Prostate gland (tissue), 2 donors: ENCODE measurements around the gene CST7.

Experiments used
- CTCF ChIP-seq, 4 experiments: fragments of 200-600 bp in 2 of 4; fragments of 450-650 bp in 2 of 4; sonication (generic) in 2 of 4; IDR thresholded peaks; 1 replicate in 3 of 4; 2 replicates in 1 of 4; pipeline ENCODE4 v1.5.1; 2016 to 2019; ENCODE audit warnings: antibody characterized with exemption in 4 of 4, mild to moderate bottlenecking in 2 of 4, moderate library complexity in 2 of 4
- POLR2A ChIP-seq: fragments of 450-650 bp; IDR thresholded peaks from one replicate; pipeline ENCODE4 v1.6.1; 2016; ENCODE audit warnings: antibody characterized with exemption, mild to moderate bottlenecking

- no peak for TF ChIP-seq CTCF (IDR thresholded peaks at IDR 0.05)
- no peak for TF ChIP-seq POLR2A
These were observed 28.7 kb downstream of the CST7 start for GRCh38 chr20:24977797-24978196.
